ENCODE data around the gene CDH22. TPM values are rescaled to one million over a fixed set of nuclear protein-coding genes. Genes with fewer than 3 reads are reported as not detected.

Gene CDH22
- total and polyA plus RNA-seq, 9 of the 15 experiments (the other 6 are each of a cell fraction or from before 2014, with no cell fraction given): 0.07 to 0.08 TPM; not detected in 7

- peak; percentile 95 for TF ChIP-seq JUND (IDR thresholded peaks at IDR 0.05; ENCODE audit: borderline replicate concordance, low read depth, low read length)
- TF ChIP-seq JUND (tag; IDR thresholded peaks at IDR 0.05; ENCODE audit: borderline replicate concordance, low read depth, low read length): peak; percentile 97
- TF ChIP-seq ETV1 (tag; conservative IDR thresholded peaks at IDR 0.05; ENCODE audit: low read depth): peak; percentile 32
- TF ChIP-seq ZNF589 (CRISPR knock-in tag; IDR thresholded peaks at IDR 0.05; ENCODE audit: low read depth): no peak
- TF ChIP-seq ZNF282 (CRISPR knock-in tag; IDR thresholded peaks at IDR 0.05): no peak
- 0 out of 2 replicates have a peak, but pooled peaks have one; percentile 37 for TF ChIP-seq NR2C1 (IDR thresholded peaks at IDR 0.05)
- TF ChIP-seq NR2C1 (tag; IDR thresholded peaks at IDR 0.05): peak; percentile 66; the same call in 1 of the 2 replicates
- TF ChIP-seq HEY1 (CRISPR knock-in tag; IDR thresholded peaks at IDR 0.05; ENCODE audit: borderline replicate concordance): 0 out of 2 replicates have a peak, but pooled peaks have one; percentile 46
- TF ChIP-seq MAFK (IDR thresholded peaks at IDR 0.05; ENCODE audit: low read length): peak; percentile 32; the same call in 1 of the 2 replicates
- TF ChIP-seq JUN (IDR thresholded peaks at IDR 0.05; ENCODE audit: borderline replicate concordance, low read depth, low read length): peak; percentile 76
- TF ChIP-seq JUN (CRISPR knock-in tag; IDR thresholded peaks at IDR 0.05; ENCODE audit: borderline replicate concordance): no peak
- TF ChIP-seq MAFG (tag; conservative IDR thresholded peaks at IDR 0.05): peak; percentile 31
- peak; percentile 85 for TF ChIP-seq ATF3 (IDR thresholded peaks at IDR 0.05)
- 0 out of 2 replicates have a peak, but pooled peaks have one; percentile 42 for TF ChIP-seq ATF3 (CRISPR knock-in tag; conservative IDR thresholded peaks at IDR 0.05)
- peak; percentile 57; the same call in 1 of the 2 replicates for TF ChIP-seq ADNP (tag; IDR thresholded peaks at IDR 0.05)
- 0 out of 2 replicates have a peak, but pooled peaks have one; percentile 9 for TF ChIP-seq TEAD4 (IDR thresholded peaks at IDR 0.05; ENCODE audit: low read length)
- TF ChIP-seq TEAD4 (CRISPR knock-in tag; IDR thresholded peaks at IDR 0.05; ENCODE audit: borderline replicate concordance): no peak
- TF ChIP-seq NR2C2 (CRISPR knock-in tag; IDR thresholded peaks at IDR 0.05): no peak
- peak; percentile 78 for TF ChIP-seq NR2C2 (tag; IDR thresholded peaks at IDR 0.05)
- peak in 1 of 2 experiments; percentile 14; a peak in 1 of 4 replicates for TF ChIP-seq NRF1 (conservative IDR thresholded peaks at IDR 0.05 in 1 of 2, IDR thresholded peaks at IDR 0.05 in 1 of 2)
- peak; percentile 81; the same call in 1 of the 2 replicates for TF ChIP-seq BCOR (IDR thresholded peaks at IDR 0.05)
- TF ChIP-seq SRF (CRISPR knock-in tag; IDR thresholded peaks at IDR 0.05): 0 out of 4 replicates have a peak, but pooled peaks of 1 of the 2 experiments have one; percentile 13
- peak; percentile 27; the same call in 1 of the 2 replicates for TF ChIP-seq C11orf30 (IDR thresholded peaks at IDR 0.05; ENCODE audit: low read depth)
- peak; percentile 85 for TF ChIP-seq NFE2 (IDR thresholded peaks at IDR 0.05; ENCODE audit: low read depth)
These were observed 102.3 kb downstream of the CDH22 start (continued) for GRCh38 chr20:46206025-46206424.
